A172 (cell line): ENCODE results near the gene ZNF330. TPM values are rescaled to one million over a fixed set of nuclear protein-coding genes. Genes with fewer than 3 reads are reported as not detected.
"Not testable (repeated sequence)": the region's sequence is repeated elsewhere in the genome, so short reads cannot be mapped to it uniquely, and the experiment has no call there.

Source experiments
- DNase-seq: peaks from one replicate; pipeline ENCODE4 v3.0.0-alpha.2; 2015; ENCODE audit warnings: low spot score
- total RNA-seq: library from RNA; depleted of rRNA; stranded (reverse); fragments of >200 nt; shearing (Covaris generic); gene quantifications from 2 replicates; pipeline ENCODE4 v1.2.3, GENCODE V29; 2014; rRNA removed

ZNF330 gene
- total RNA-seq: 39.9 and 40.5 TPM in 2 replicates

- peak; percentile 79 for DNase-seq
Measured at GRCh38 chr4:141220691-141221659, at the start of gene ZNF330. TSS of gene ZNF330 (plus strand) at chr4:141220895. CDS start at chr4:141222372, 1,477 bp downstream.

- no peak for DNase-seq
Measured at GRCh38 chr4:141174457-141174856, 46.2 kb upstream of the ZNF330 start.

GRCh38 chr4:141177171-141177570 is 43.5 kb upstream of the ZNF330 start:
- no peak for DNase-seq

GRCh38 chr4:141179474-141180373 is 41.0 kb upstream of the ZNF330 start:
- no peak for DNase-seq

GRCh38 chr4:141180991-141181761 is 39.5 kb upstream of the ZNF330 start:
- no peak for DNase-seq

GRCh38 chr4:141183491-141183890 is 37.2 kb upstream of the ZNF330 start:
- DNase-seq: not testable (repeated sequence)

GRCh38 chr4:141192564-141192963 is 28.1 kb upstream of the ZNF330 start:
- no peak for DNase-seq

- DNase-seq: no peak
Measured at GRCh38 chr4:141193516-141194034, 27.1 kb upstream of the ZNF330 start.

GRCh38 chr4:141195095-141195707 is 25.5 kb upstream of the ZNF330 start:
- DNase-seq: no peak

- no peak for DNase-seq
Measured at GRCh38 chr4:141196227-141196933, 24.3 kb upstream of the ZNF330 start.

- DNase-seq: no peak
Measured at GRCh38 chr4:141207961-141208360, 12.7 kb upstream of the ZNF330 start.

GRCh38 chr4:141210168-141210567 is 10.5 kb upstream of the ZNF330 start:
- DNase-seq: no peak

GRCh38 chr4:141213550-141213991 is 7.1 kb upstream of the ZNF330 start:
- DNase-seq: no peak

GRCh38 chr4:141215030-141215429 is 5.7 kb upstream of the ZNF330 start:
- no peak for DNase-seq

GRCh38 chr4:141216002-141216761 is 4.5 kb upstream of the ZNF330 start:
- no peak for DNase-seq

GRCh38 chr4:141220271-141220670 is 424 bp upstream of the ZNF330 start:
- DNase-seq: no peak

GRCh38 chr4:141223418-141223817 is 2.7 kb downstream of the ZNF330 start:
- DNase-seq: no peak

GRCh38 chr4:141227280-141227679 is 6.6 kb downstream of the ZNF330 start:
- not testable (repeated sequence) for DNase-seq

GRCh38 chr4:141229408-141230101 is 8.9 kb downstream of the ZNF330 start:
- no peak for DNase-seq
